ENCODE results near the gene TP63.

TP63 gene

DNA sequence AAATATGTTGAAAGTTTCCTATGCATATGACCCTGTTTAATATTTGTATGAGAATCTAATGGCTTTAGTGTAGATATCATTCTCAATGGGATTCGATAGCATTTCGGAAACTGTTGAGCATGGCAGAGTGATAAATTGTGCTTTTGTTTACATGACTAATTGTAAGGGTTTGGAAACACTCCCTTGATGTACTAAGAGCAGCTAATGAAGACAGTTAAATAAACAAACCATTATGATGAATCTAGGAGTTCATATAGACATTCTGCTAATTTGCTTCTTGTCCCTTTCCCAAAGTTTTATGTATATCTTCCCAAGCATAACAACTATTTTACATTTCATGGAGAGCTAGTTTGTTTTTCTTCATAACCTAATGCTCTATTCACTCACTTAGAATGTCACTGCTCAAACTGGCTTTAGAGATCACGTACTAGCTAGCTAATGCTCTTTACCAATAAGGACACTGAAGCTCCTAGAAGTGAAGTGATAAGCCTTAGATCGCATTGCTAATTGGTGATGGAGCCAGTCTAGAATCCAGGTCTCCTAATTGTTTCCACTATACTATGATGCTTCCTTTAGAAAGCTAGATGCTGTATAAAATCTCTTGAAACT lies 140.8 kb downstream of the TP63 start:
- no peak for DNase-seq (ENCODE audit: low spot score)
- Histone ChIP-seq H3K4me3 (no peak overlapping the region), H3K27ac (no peak overlapping the region)
- TF ChIP-seq, protein P1, sequence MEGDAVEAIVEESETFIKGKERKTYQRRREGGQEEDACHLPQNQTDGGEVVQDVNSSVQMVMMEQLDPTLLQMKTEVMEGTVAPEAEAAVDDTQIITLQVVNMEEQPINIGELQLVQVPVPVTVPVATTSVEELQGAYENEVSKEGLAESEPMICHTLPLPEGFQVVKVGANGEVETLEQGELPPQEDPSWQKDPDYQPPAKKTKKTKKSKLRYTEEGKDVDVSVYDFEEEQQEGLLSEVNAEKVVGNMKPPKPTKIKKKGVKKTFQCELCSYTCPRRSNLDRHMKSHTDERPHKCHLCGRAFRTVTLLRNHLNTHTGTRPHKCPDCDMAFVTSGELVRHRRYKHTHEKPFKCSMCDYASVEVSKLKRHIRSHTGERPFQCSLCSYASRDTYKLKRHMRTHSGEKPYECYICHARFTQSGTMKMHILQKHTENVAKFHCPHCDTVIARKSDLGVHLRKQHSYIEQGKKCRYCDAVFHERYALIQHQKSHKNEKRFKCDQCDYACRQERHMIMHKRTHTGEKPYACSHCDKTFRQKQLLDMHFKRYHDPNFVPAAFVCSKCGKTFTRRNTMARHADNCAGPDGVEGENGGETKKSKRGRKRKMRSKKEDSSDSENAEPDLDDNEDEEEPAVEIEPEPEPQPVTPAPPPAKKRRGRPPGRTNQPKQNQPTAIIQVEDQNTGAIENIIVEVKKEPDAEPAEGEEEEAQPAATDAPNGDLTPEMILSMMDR (IDR thresholded peaks at IDR 0.05): no peak

DNA sequence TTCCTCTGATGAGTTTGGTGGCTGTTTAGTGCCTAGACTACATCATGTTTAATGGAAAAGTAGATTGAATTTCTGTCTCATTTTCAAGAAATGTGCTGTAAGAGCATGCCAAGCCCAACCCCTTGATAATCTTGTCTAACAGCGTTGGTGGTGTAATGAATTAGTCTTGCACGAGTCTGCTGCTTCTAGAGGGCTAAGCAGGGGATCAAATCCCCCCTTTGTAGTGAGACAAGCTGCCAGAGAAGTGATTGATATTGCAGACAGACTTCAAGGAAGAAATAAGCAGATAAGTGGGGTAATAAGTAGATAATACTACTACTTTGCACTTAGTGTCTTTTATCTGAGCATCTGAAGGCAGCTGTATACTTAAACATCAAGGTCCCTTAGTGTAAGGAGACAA lies 141.4 kb downstream of the TP63 start:
- no peak overlapping the region for H3K4me3 ChIP-seq
- TF ChIP-seq, protein P1 (IDR thresholded peaks at IDR 0.05): no peak
- DNase-seq (ENCODE audit: low spot score): no peak
- H3K27ac ChIP-seq: no peak overlapping the region

DNA sequence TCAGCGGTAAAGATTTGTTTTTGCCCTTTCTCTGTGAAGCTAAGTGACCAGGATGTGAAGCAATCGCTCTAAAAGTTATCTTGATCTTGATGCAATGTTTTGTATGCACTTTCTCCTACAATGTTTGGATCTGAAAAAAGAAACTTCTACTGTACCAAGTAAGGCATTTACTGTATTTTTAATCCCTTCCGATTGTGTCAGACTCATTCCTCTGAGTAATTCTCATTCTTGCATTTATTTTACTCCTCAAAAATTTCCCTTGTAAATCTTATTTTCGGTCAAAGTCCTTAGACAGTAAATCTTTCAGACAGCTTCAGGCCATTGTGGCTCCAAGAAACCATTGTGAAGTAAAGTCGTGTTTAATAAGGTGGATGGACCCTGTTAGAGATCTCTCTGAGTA lies 141.9 kb downstream of the TP63 start:
- H3K27ac ChIP-seq: no peak overlapping the region
- H3K4me3 ChIP-seq: no peak overlapping the region
- no peak for DNase-seq (ENCODE audit: low spot score)
- TF ChIP-seq, protein P1 (IDR thresholded peaks at IDR 0.05): no peak

DNA sequence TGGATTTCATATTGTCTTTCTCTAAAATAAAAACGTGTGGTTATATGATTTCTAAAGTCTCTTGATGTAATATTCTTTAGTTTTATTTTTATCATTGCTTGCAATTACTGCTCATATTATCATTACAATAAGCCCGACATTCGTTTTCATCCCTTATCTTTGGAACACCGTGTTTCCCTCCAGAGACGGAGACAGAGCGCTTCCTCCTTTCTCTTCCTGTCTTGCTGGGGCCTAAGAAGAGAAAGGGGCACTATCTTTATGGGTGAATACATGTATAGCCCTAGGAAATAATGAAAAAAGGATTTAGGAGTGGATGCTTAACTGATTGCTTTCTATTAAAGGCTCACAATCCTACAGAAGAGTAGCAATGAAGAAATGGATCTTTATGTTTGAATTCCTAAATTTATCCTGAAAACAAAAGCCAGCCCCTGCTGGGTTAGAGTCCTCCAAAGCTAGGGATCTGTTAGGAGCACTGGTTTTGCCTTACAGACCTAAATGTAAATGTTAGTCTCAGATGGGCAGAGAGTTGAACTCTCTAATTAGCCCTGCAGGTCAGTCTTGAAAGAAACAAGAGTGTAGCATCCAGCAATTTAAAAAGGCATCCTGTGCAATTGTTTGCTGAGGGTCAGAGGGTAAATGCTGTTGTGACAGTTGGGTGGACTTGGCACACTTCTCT lies 145.1 kb downstream of the TP63 start:
- Histone ChIP-seq H3K27ac (no peak overlapping the region), H3K4me3 (no peak overlapping the region)
- TF ChIP-seq, protein P1 (IDR thresholded peaks at IDR 0.05): no peak
- DNase-seq (ENCODE audit: low spot score): no peak

DNA sequence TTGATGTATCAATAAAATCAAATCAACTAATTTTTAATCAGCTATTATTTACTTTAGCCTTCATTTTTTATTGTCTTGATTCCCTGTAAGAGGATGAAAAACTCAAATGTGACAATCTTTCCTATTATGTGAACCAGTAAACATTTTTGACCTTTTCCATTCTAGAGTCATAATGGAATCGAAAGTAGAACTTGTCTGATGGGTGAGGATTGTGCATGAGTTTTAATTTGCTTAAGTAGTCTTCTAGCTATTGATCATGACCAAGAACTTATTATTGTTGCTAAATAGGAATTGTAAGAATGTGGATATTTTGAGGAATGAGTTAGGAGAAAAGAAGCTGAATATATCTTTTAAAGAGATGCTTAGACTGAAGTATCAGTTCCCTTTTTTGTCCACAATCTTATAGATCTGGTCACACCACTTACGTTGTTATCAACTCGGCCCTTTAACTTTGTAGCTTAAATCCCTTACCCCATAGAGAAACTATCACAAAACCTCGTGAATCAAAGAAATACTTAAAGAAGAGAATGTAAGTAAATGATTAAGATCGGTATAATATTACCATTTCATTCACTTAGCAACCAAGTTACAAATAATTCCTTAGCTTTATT lies 147.3 kb downstream of the TP63 start:
- no peak overlapping the region for H3K27ac ChIP-seq
- H3K4me3 ChIP-seq: no peak overlapping the region
- DNase-seq (ENCODE audit: low spot score): no peak
- TF ChIP-seq, protein P1 (IDR thresholded peaks at IDR 0.05): no peak

DNA sequence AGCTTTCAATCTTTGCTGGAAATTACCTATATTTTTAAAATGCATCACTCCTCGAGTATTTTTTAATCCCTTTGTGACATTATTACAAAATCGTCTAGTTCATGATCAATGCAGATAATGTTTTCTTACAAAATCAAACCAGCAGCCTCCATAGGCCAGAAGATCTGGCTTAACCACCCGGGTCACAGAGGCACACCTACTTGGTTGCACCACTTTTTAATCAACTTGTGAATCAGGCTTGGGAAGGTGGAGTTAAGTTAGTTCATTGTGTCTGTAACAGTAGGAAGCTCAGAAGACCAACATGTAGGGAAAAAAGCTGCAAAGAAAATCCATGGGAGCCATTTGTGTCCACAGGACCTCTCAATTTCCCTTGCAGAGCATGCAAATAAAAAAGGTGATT lies 148.0 kb downstream of the TP63 start:
- Histone ChIP-seq H3K27ac (no peak overlapping the region), H3K4me3 (no peak overlapping the region)
- TF ChIP-seq, protein P1 (IDR thresholded peaks at IDR 0.05): no peak

More for the DNA sequence above, 148.0 kb downstream of the TP63 start:
- DNase-seq (ENCODE audit: low spot score): no peak

Data from coronary artery (tissue), 2 donors.